Fibroblast of pulmonary artery (primary cell): ENCODE measurements around the gene CRACDL.

Experiments
- DNase-seq: peaks from one replicate; pipeline ENCODE4 v3.0.0-alpha.2; 2010; ENCODE audit warnings: low read depth
- H3K4me3 ChIP-seq: replicated peaks from 2 replicates; pipeline ENCODE4 v1.5.1; 2011; ENCODE audit warnings: low read depth, mild to moderate bottlenecking, control low read depth, low read length, moderate library complexity
- CTCF ChIP-seq: IDR thresholded peaks from 2 replicates; pipeline ENCODE4 v1.5.1; 2011; ENCODE audit warnings: mild to moderate bottlenecking, control low read depth, low read length, inconsistent platforms; ENCODE audit errors: missing control alignments

Gene CRACDL

DNA sequence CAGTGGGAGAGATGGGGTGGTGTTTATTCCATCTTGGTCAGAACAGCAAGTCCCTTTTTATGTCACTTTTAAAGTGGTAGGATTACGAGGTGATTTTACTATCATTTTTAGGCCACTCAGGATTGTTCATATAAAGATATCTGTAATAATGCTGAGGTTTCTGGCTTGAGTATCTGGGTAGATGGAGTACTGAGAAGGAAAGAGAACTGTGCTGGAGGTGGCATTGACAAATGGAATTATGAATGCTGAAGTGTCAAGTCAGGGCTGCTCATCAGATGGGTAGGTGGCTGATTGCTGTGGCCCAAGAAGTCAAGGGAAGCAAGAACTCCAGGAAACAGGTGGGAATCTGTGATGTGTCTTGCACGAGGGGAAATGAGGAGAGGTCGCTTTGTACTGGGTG, 119.7 kb downstream of the CRACDL start:
- DNase-seq, result no peak
- no peak for TF ChIP-seq CTCF
- no peak overlapping the region for H3K4me3 ChIP-seq

GRCh38 chr2:98815795-98816194, 120.2 kb downstream of the CRACDL start:
- no peak for DNase-seq
- no peak for TF ChIP-seq CTCF
- no peak overlapping the region for H3K4me3 ChIP-seq

- TF ChIP-seq CTCF, result no peak
- DNase-seq, result no peak
- no peak overlapping the region for H3K4me3 ChIP-seq
Measured at GRCh38 chr2:98811766-98812165, 124.3 kb downstream of the CRACDL start.

DNA sequence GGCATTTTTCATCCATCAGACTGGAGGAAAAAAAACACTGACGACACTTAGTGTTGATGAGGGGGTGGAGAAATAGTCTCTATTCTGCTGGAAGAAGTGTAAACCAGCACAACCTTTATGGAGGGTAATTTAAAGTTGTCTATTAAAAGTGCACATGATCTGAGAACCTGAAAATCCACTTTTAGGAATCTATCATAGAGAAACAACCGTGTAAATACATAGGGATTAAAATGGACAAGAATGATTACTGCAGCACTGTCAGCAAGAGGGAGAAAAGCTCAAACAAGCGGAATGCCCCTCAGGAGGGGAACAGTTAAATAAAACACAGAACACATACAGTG, 125.5 kb downstream of the CRACDL start:
- no peak for DNase-seq
- H3K4me3 ChIP-seq, result no peak overlapping the region
- no peak for TF ChIP-seq CTCF

GRCh38 chr2:98809878-98810587, 126.0 kb downstream of the CRACDL start:
- no peak for TF ChIP-seq CTCF
- DNase-seq, result no peak

GRCh38 chr2:98809116-98809515, 126.9 kb downstream of the CRACDL start:
- no peak for TF ChIP-seq CTCF
- DNase-seq, result no peak
- no peak overlapping the region for H3K4me3 ChIP-seq

More at GRCh38 chr2:98809878-98810587, 126.0 kb downstream of the CRACDL start:
- no peak overlapping the region for H3K4me3 ChIP-seq

GRCh38 chr2:98808546-98808945, 127.5 kb downstream of the CRACDL start:
- no peak for TF ChIP-seq CTCF
- H3K4me3 ChIP-seq, result no peak overlapping the region
- DNase-seq, result no peak
